Lower lobe of right lung (tissue), 2 donors: Measurements from ENCODE around the gene CXXC4. TPM values are rescaled to one million over a fixed set of nuclear protein-coding genes. Genes with fewer than 3 reads are reported as not detected.

Experiments
- ATAC-seq, 2 donors: fragments of 200-7000 bp; cut with Tn5 transposase; one replicate each; pipeline ENCODE4 v1.9.1; 2020 to 2022; ENCODE audit warnings: mild to moderate bottlenecking in 2 of 2, moderate library complexity in 2 of 2
- DNase-seq: peaks from one replicate; pipeline ENCODE4 v3.0.0-alpha.2; 2020
- H3K27ac ChIP-seq: fragments of 200-600 bp; one replicate; pipeline ENCODE4 v1.8.0; 2022
- H3K27me3 ChIP-seq: fragments of 200-600 bp; one replicate; pipeline ENCODE4 v1.8.0; 2022; ENCODE audit warnings: low read depth
- H3K36me3 ChIP-seq: fragments of 200-600 bp; one replicate; pipeline ENCODE4 v1.8.0; 2022; ENCODE audit warnings: mild to moderate bottlenecking
- H3K4me1 ChIP-seq: fragments of 200-600 bp; one replicate; pipeline ENCODE4 v1.8.0; 2022
- H3K4me3 ChIP-seq: fragments of 200-600 bp; one replicate; pipeline ENCODE4 v1.8.0; 2022; ENCODE audit warnings: mild to moderate bottlenecking
- H3K9me3 ChIP-seq: fragments of 200-600 bp; one replicate; pipeline ENCODE4 v1.8.0; 2022
- CTCF ChIP-seq: fragments of 200-600 bp; IDR thresholded peaks from one replicate; pipeline ENCODE4 v1.8.0; 2022; ENCODE audit warnings: antibody characterized with exemption, mild to moderate bottlenecking
- intact Hi-C: fragments of 100-400 bp; cut with DNase I; formaldehyde crosslinking; loops from one replicate; pipeline ENCODE4 v1.11.0; 2022
- total RNA-seq: library from RNA; stranded (reverse); fragmentation: NEBNext Ultra II Directional; extraction: Animal tissue kit (Norgen Biotek cat#: 25700); gene quantifications from one replicate; pipeline ENCODE4 v1.2.1, GENCODE V29; 2021
- donor health status: DM: no; HTN: yes; CAD: no; lungs with severe emphysema.

Gene CXXC4
- total RNA-seq, 1 donor from 2014 or later = 1.9 TPM

- Histone ChIP-seq H3K9me3 (no peaks in the 10 kb centered on the region), H3K27me3 (peaks cover 14% of the 10 kb centered on the region), H3K4me3 (no peak overlapping the region), H3K36me3 (no peaks in the 10 kb centered on the region), H3K27ac (no peak overlapping the region), H3K4me1 (peaks cover 3% of the 10 kb centered on the region)
- TF ChIP-seq CTCF = no peak
- no peak for DNase-seq
- intact Hi-C loops = no loop called here
- no peak for ATAC-seq
Measured at GRCh38 chr4:104489731-104490095, 5.0 kb downstream of the CXXC4 start.

GRCh38 chr4:104488151-104488550 lies 6.5 kb downstream of the CXXC4 start:
- no peak for TF ChIP-seq CTCF
- DNase-seq (no peak), ATAC-seq (no peak)
- no peaks in the 10 kb centered on the region for H3K9me3 ChIP-seq
- H3K36me3 ChIP-seq = no peaks in the 10 kb centered on the region
- peaks cover 14% of the 10 kb centered on the region for H3K27me3 ChIP-seq
- H3K4me3 ChIP-seq = no peak overlapping the region
- intact Hi-C loops = no loop called here
- peaks cover 3% of the 10 kb centered on the region for H3K4me1 ChIP-seq
- H3K27ac ChIP-seq = no peak overlapping the region

GRCh38 chr4:104486716-104487504 lies 7.8 kb downstream of the CXXC4 start:
- no peaks in the 10 kb centered on the region for H3K36me3 ChIP-seq
- no peaks in the 10 kb centered on the region for H3K9me3 ChIP-seq
- peaks cover 11% of the 10 kb centered on the region for H3K27me3 ChIP-seq
- no peak for DNase-seq
- H3K4me3 ChIP-seq = no peak overlapping the region
- H3K4me1 ChIP-seq = peaks cover 3% of the 10 kb centered on the region
- no peak for ATAC-seq
- H3K27ac ChIP-seq = no peak overlapping the region
- TF ChIP-seq CTCF = no peak
- intact Hi-C loops = no loop called here

- intact Hi-C loops = no loop called here
- Histone ChIP-seq H3K9me3 (no peaks in the 10 kb centered on the region), H3K36me3 (no peaks in the 10 kb centered on the region), H3K27me3 (no peaks in the 10 kb centered on the region), H3K27ac (no peak overlapping the region), H3K4me1 (no peaks in the 10 kb centered on the region), H3K4me3 (no peak overlapping the region)
- DNase-seq (no peak), ATAC-seq (no peak)
- no peak for TF ChIP-seq CTCF
Measured at GRCh38 chr4:104475652-104476051, 19.0 kb downstream of the CXXC4 start.

GRCh38 chr4:104472766-104473165 lies 21.9 kb downstream of the CXXC4 start:
- H3K27me3 ChIP-seq = no peaks in the 10 kb centered on the region
- intact Hi-C loops = no loop called here
- no peak for ATAC-seq
- H3K4me1 ChIP-seq = no peaks in the 10 kb centered on the region
- H3K4me3 ChIP-seq = no peak overlapping the region
- no peaks in the 10 kb centered on the region for H3K36me3 ChIP-seq
- TF ChIP-seq CTCF = no peak
- no peak overlapping the region for H3K27ac ChIP-seq
- DNase-seq = no peak
- H3K9me3 ChIP-seq = no peaks in the 10 kb centered on the region
